ENCODE results near the gene CCL25. TPM values are rescaled to one million over a fixed set of nuclear protein-coding genes. Genes with fewer than 3 reads are reported as not detected.
A peak's percentile ranks its signal among the peaks of the same experiment; 100 is the strongest.
"Not testable (repeated sequence)": the region's sequence is repeated elsewhere in the genome, so short reads cannot be mapped to it uniquely, and the experiment has no call there.

CCL25 gene
- total RNA-seq, 1 donor from 2014 or later, result not detected

DNA sequence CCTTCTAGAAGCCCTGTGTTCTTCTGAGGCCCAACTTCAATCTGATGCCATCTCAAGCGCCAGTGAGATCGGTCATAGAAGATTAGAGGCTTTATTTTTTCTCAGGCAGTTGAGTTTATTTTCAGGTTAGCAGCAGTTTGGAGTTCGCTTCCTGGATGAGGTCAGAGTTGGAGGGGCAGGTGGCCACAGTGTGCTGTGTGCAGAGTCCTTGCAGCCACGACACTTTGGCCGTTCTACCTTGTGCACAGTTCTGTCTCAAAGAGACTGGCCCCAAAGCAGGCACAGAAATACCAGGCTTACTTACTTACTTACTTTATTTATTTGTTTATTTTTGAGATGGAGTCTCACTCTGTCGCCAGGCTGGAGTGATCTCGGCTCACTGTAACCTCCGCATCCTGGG, 31.2 kb upstream of the CCL25 start:
- no peaks in the 10 kb centered on the region for H3K27me3 ChIP-seq
- Mint-ChIP-seq H3K27ac (no peak overlapping the region), H3K4me1 (no peaks in the 10 kb centered on the region), H3K4me3 (no peak overlapping the region), H3K9me3 (no peaks in the 10 kb centered on the region), H3K36me3 (peaks cover 9% of the 10 kb centered on the region), H3K27me3 (ENCODE audit: insufficient read depth, low read depth) (peaks cover 5% of the 10 kb centered on the region)
- H3K9me3 ChIP-seq (ENCODE audit: low read depth), result no peaks in the 10 kb centered on the region
- no peaks in the 10 kb centered on the region for H4K20me1 ChIP-seq (ENCODE audit: low read depth)
- H3K4me2 ChIP-seq, result no peak overlapping the region
- H3K4me1 ChIP-seq, result no peaks in the 10 kb centered on the region
- H3K9ac ChIP-seq, result no peak overlapping the region
- no peak for DNase-seq (ENCODE audit: low spot score)
- H3K4me3 ChIP-seq, result no peak overlapping the region
- no peaks in the 10 kb centered on the region for H3F3A ChIP-seq (ENCODE audit: low read depth)
- H2AFZ ChIP-seq (replicated peaks), result no peak overlapping the region
- no peaks in the 10 kb centered on the region for H3K79me2 ChIP-seq (ENCODE audit: low read depth)
- TF ChIP-seq EZH2phosphoT487 (IDR thresholded peaks at IDR 0.05) (no peak), EZH2 (IDR thresholded peaks at IDR 0.05) (no peak)
- TF ChIP-seq, protein P1, sequence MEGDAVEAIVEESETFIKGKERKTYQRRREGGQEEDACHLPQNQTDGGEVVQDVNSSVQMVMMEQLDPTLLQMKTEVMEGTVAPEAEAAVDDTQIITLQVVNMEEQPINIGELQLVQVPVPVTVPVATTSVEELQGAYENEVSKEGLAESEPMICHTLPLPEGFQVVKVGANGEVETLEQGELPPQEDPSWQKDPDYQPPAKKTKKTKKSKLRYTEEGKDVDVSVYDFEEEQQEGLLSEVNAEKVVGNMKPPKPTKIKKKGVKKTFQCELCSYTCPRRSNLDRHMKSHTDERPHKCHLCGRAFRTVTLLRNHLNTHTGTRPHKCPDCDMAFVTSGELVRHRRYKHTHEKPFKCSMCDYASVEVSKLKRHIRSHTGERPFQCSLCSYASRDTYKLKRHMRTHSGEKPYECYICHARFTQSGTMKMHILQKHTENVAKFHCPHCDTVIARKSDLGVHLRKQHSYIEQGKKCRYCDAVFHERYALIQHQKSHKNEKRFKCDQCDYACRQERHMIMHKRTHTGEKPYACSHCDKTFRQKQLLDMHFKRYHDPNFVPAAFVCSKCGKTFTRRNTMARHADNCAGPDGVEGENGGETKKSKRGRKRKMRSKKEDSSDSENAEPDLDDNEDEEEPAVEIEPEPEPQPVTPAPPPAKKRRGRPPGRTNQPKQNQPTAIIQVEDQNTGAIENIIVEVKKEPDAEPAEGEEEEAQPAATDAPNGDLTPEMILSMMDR (IDR thresholded peaks at IDR 0.05), result no peak
- no peaks in the 10 kb centered on the region for H3K36me3 ChIP-seq
- no peak overlapping the region for H3K27ac ChIP-seq

DNA sequence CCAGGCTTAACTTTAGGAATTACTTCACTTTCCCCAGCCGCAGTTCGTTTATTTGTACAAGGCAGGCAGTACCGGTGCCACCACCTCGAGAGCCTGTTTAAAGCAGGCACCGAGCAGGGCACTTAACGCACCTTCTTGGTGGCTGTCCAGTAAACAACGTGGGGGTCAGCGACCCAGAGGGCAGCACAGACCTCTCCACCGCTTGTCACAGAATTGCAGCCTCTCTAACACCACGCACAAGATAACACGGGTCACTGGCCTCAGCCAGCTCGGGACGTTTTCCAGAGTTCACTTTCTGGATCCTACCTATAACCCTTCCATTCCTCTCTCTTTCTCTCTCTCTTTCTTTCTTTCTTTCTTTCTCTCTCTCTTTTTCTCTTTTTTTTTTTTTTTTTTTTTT, 30.3 kb upstream of the CCL25 start:
- Mint-ChIP-seq H3K27ac (no peak overlapping the region), H3K4me1 (no peaks in the 10 kb centered on the region), H3K9me3 (no peaks in the 10 kb centered on the region), H3K27me3 (ENCODE audit: insufficient read depth, low read depth) (peaks cover 5% of the 10 kb centered on the region), H3K36me3 (peaks cover 9% of the 10 kb centered on the region), H3K4me3 (no peak overlapping the region)
- Histone ChIP-seq H3K27ac (no peak overlapping the region), H3K36me3 (no peaks in the 10 kb centered on the region), H3K9me3 (ENCODE audit: low read depth) (no peaks in the 10 kb centered on the region), H3K4me1 (no peaks in the 10 kb centered on the region), H3K79me2 (ENCODE audit: low read depth) (no peaks in the 10 kb centered on the region), H3F3A (ENCODE audit: low read depth) (no peaks in the 10 kb centered on the region), H3K4me2 (no peak overlapping the region), H3K27me3 (no peaks in the 10 kb centered on the region), H2AFZ (replicated peaks) (no peak overlapping the region), H3K9ac (no peak overlapping the region), H4K20me1 (ENCODE audit: low read depth) (no peaks in the 10 kb centered on the region), H3K4me3 (no peak overlapping the region)
- no peak for DNase-seq (ENCODE audit: low spot score)
- TF ChIP-seq EZH2phosphoT487 (IDR thresholded peaks at IDR 0.05) (no peak), EZH2 (IDR thresholded peaks at IDR 0.05) (no peak)
- TF ChIP-seq, protein P1 (IDR thresholded peaks at IDR 0.05), result no peak

DNA sequence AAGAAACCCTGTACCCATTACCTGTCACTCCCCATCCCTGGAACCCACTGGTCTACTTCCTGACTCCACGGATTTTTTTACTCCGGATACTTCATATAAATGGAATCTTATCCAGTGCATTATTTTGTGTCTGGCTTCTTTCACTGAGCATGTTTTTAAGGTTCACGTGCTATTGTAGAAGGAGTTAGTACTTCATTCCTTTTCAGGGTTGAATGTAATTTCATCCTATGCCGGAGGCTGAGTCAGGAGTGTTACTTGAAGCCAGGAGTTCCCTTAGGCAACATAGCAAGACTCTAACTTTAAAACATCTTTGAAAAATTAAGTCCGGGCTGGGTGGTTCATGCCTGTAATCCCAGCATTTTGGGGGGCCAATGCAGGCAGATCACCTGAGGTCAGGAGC, 29.2 kb upstream of the CCL25 start:
- H3K27me3 Mint-ChIP-seq (ENCODE audit: insufficient read depth, low read depth), result peaks cover 5% of the 10 kb centered on the region
- H3K27me3 ChIP-seq, result no peaks in the 10 kb centered on the region
- H3K36me3 ChIP-seq, result no peaks in the 10 kb centered on the region
- peaks cover 10% of the 10 kb centered on the region for H3K4me1 ChIP-seq
- no peak overlapping the region for H3K4me2 ChIP-seq
- H3K27ac ChIP-seq, result no peak overlapping the region
- H2AFZ ChIP-seq (replicated peaks), result no peak overlapping the region
- no peak overlapping the region for H3K27ac Mint-ChIP-seq
- H3F3A ChIP-seq (ENCODE audit: low read depth), result peaks cover 8% of the 10 kb centered on the region
- no peak overlapping the region for H3K4me3 ChIP-seq
- no peaks in the 10 kb centered on the region for H3K9me3 Mint-ChIP-seq
- DNase-seq (ENCODE audit: low spot score), result no peak
- H3K36me3 Mint-ChIP-seq, result peaks cover 7% of the 10 kb centered on the region
- H3K4me3 Mint-ChIP-seq, result peak overlapping the region; percentile 66
- H3K9ac ChIP-seq, result no peak overlapping the region
- no peaks in the 10 kb centered on the region for H4K20me1 ChIP-seq (ENCODE audit: low read depth)
- no peaks in the 10 kb centered on the region for H3K79me2 ChIP-seq (ENCODE audit: low read depth)
- peaks cover 4% of the 10 kb centered on the region for H3K4me1 Mint-ChIP-seq
- H3K9me3 ChIP-seq (ENCODE audit: low read depth), result no peaks in the 10 kb centered on the region
- no peak for TF ChIP-seq EZH2 (IDR thresholded peaks at IDR 0.05)
- TF ChIP-seq EZH2phosphoT487 (IDR thresholded peaks at IDR 0.05), result no peak
- TF ChIP-seq, protein P1 (IDR thresholded peaks at IDR 0.05), result no peak

DNA sequence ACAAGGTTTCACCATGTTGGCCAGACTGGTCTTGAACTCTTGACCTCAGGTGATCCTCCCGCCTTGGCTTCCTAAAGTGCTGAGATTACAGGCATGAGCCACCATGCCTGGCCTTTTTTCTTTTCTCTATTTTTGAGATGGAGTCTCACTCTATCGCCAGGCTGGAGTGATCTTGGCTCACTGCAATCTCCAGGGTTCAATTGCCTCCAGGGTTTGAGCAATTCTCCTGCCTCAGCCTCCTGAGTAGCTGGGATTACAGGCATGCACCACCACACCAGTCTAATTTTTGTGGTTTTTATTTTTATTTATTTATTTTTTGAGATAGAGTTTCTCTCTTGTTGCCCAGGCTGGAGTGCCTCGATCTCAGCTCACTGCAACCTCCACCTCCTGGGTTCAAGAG, 28.3 kb upstream of the CCL25 start:
- H3K4me1 Mint-ChIP-seq, result peaks cover 12% of the 10 kb centered on the region
- not testable (repeated sequence) for H3K4me2 ChIP-seq; H3K27me3 ChIP-seq; H3K9me3 Mint-ChIP-seq; H3K27ac Mint-ChIP-seq; DNase-seq (ENCODE audit: low spot score); H3K4me3 ChIP-seq; H3K27me3 Mint-ChIP-seq (ENCODE audit: insufficient read depth, low read depth); H2AFZ ChIP-seq (replicated peaks); H3K27ac ChIP-seq; H3K36me3 Mint-ChIP-seq; H4K20me1 ChIP-seq (ENCODE audit: low read depth); H3K9ac ChIP-seq; H3K79me2 ChIP-seq (ENCODE audit: low read depth); H3K9me3 ChIP-seq (ENCODE audit: low read depth); H3K4me3 Mint-ChIP-seq; H3K36me3 ChIP-seq
- Histone ChIP-seq H3F3A (ENCODE audit: low read depth) (peaks cover 15% of the 10 kb centered on the region), H3K4me1 (peaks cover 15% of the 10 kb centered on the region)
